Natural killer cell (primary cell): ENCODE data around the gene TIMELESS. TPM values are rescaled to one million over a fixed set of nuclear protein-coding genes. Genes with fewer than 3 reads are reported as not detected.

Experiments used
- ATAC-seq, 3 donors: fragments of 150-1000 bp in 2 of 3; fragments of 200-7000 bp in 1 of 3; cut with Tn5 transposase; 1 replicate in 1 of 3; 2 replicates in 2 of 3; pipeline ENCODE4 v1.10.0; 2021; ENCODE audit warnings: mild to moderate bottlenecking in 2 of 3, moderate library complexity in 2 of 3
- DNase-seq, 2 donors: peaks; one replicate each; pipeline versions ENCODE4 v3.0.0 to v3.0.0-alpha.2; 2013 to 2021; ENCODE audit warnings: mixed read lengths in 1 of 2
- H3K27ac ChIP-seq: one replicate; pipeline ENCODE4 v1.5.1; 2013; ENCODE audit warnings: mild to moderate bottlenecking, low read length
- H3K27me3 ChIP-seq: one replicate; pipeline ENCODE4 v1.6.1; 2013; ENCODE audit warnings: low read length; ENCODE audit not compliant: control insufficient read depth, insufficient read depth
- H3K36me3 ChIP-seq: one replicate; pipeline ENCODE4 v1.6.1; 2013; ENCODE audit warnings: low read length; ENCODE audit not compliant: control insufficient read depth, insufficient read depth
- H3K4me1 ChIP-seq: one replicate; pipeline ENCODE4 v1.6.1; 2013; ENCODE audit warnings: low read length; ENCODE audit not compliant: control insufficient read depth, insufficient read depth
- H3K4me3 ChIP-seq: one replicate; pipeline ENCODE4 v1.5.1; 2013; ENCODE audit warnings: low read length
- H3K9me3 ChIP-seq: one replicate; pipeline ENCODE4 v1.6.1; 2013; ENCODE audit warnings: low read length; ENCODE audit not compliant: control insufficient read depth, insufficient read depth
- H3K27ac Mint-ChIP-seq, 2 donors: one replicate each; pipeline ENCODE4 v1.8.0; 2022; ENCODE audit warnings: mild to moderate bottlenecking in 2 of 2, mixed read lengths in 2 of 2, moderate library complexity in 1 of 2
- H3K27me3 Mint-ChIP-seq, 2 donors: one replicate each; pipeline ENCODE4 v1.8.0; 2022; ENCODE audit warnings: low read depth in 2 of 2, mixed read lengths in 2 of 2
- H3K36me3 Mint-ChIP-seq: one replicate; pipeline ENCODE4 v1.8.0; 2022; ENCODE audit warnings: mixed read lengths
- H3K4me1 Mint-ChIP-seq, 2 donors: one replicate each; pipeline ENCODE4 v1.8.0; 2022; ENCODE audit warnings: mixed read lengths in 2 of 2
- H3K4me3 Mint-ChIP-seq: one replicate; pipeline ENCODE4 v1.8.0; 2022; ENCODE audit warnings: mild to moderate bottlenecking, moderate library complexity, mixed read lengths
- H3K9me3 Mint-ChIP-seq, 2 donors: one replicate each; pipeline ENCODE4 v1.8.0; 2022; ENCODE audit warnings: mixed read lengths in 2 of 2
- CTCF ChIP-seq: fragments of 200-600 bp; IDR thresholded peaks from one replicate; pipeline ENCODE4 v1.8.0; 2022; ENCODE audit warnings: antibody characterized with exemption
- WGBS: methylation state at CpG from one replicate; pipeline ENCODE4 v1.1.7; 2013; ENCODE audit warnings: missing lambda C conversion rate; ENCODE audit not compliant: insufficient coverage; 5-methylcytosine and 5-hydroxymethylcytosine counted together
- intact Hi-C: fragments of 100-400 bp; cut with micrococcal nuclease; formaldehyde crosslinking; loops from one replicate; pipeline ENCODE4 v1.14.2; 2022
- total RNA-seq, 4 donors: library from RNA; stranded (reverse); fragments of 120-200 nt in 1 of 4; gene quantifications; one replicate each; pipeline versions ENCODE4 v1.2.3 to v1.2.4, GENCODE V29; 2013 to 2022

The TIMELESS gene
- total RNA-seq, 3 donors from 2014 or later (not counting 1 experiment from before 2014, with no cell fraction given), result 11.1 to 12.3 (median 11.7) TPM

- H3K4me3 ChIP-seq, result no peak overlapping the region
- H3K27ac ChIP-seq, result no peak overlapping the region
- Mint-ChIP-seq H3K27me3 (no peaks in the 10 kb centered on the region), H3K9me3 (no peaks in the 10 kb centered on the region), H3K4me3 (no peak overlapping the region), H3K36me3 (no peaks in the 10 kb centered on the region), H3K27ac (no peak overlapping the region), H3K4me1 (no peaks in the 10 kb centered on the region)
- H3K36me3 ChIP-seq, result no peaks in the 10 kb centered on the region
- H3K27me3 ChIP-seq, result no peaks in the 10 kb centered on the region
- peaks cover 7% of the 10 kb centered on the region for H3K4me1 ChIP-seq
- 100% methylated on average over 1 of the region's 1 CpG for WGBS
- intact Hi-C loops, result no loop called here
- TF ChIP-seq CTCF, result no peak
- H3K9me3 ChIP-seq, result no peaks in the 10 kb centered on the region
- DNase-seq (no peak), ATAC-seq (no peak)
Measured at GRCh38 chr12:56373515-56373914, 75.7 kb downstream of the TIMELESS start.

- Histone ChIP-seq H3K27me3 (no peaks in the 10 kb centered on the region), H3K4me1 (no peaks in the 10 kb centered on the region), H3K4me3 (no peak overlapping the region), H3K36me3 (no peaks in the 10 kb centered on the region), H3K9me3 (no peaks in the 10 kb centered on the region), H3K27ac (no peak overlapping the region)
- no peak for ATAC-seq
- Mint-ChIP-seq H3K4me3 (no peak overlapping the region), H3K36me3 (no peaks in the 10 kb centered on the region), H3K27ac (no peak overlapping the region), H3K27me3 (peaks cover 0 to 3% of the 10 kb centered on the region in 2 donors), H3K9me3 (no peaks in the 10 kb centered on the region), H3K4me1 (no peaks in the 10 kb centered on the region)
- DNase-seq, result no peak
- TF ChIP-seq CTCF, result no peak
- WGBS, result 78% methylated on average over 3 of the region's 3 CpGs
- intact Hi-C loops, result no loop called here
Measured at GRCh38 chr12:56366948-56367347, 82.3 kb downstream of the TIMELESS start.

Other genes starting within 250 kb of the TIMELESS start
- gene RNF41, start 227.5 kb downstream of the TIMELESS start, total RNA-seq, result 10 to 100 TPM; 32.3 to 44.5 (median 38.6) TPM
- 10 to 100 TPM; 21.6 to 23.4 (median 22.6) TPM for gene NABP2, start 225.1 kb downstream of the TIMELESS start, total RNA-seq
- 1 to 10 TPM in 1 of 3 donors, under 1 TPM in 2; 0.70 to 1.4 (median 0.71) TPM for gene SLC39A5, start 219.4 kb downstream of the TIMELESS start, total RNA-seq
- gene ANKRD52, start 191.0 kb downstream of the TIMELESS start, total RNA-seq, result 10 to 100 TPM; 34.1 to 52.2 (median 51.4) TPM
- 10 to 100 TPM; 27.2 to 37.9 (median 30.2) TPM for gene COQ10A, start 182.5 kb downstream of the TIMELESS start, total RNA-seq
- gene CS, start 149.1 kb downstream of the TIMELESS start, total RNA-seq, result 100 to 1,000 TPM; 185 to 190 (median 188) TPM
- gene CNPY2, start 133.4 kb downstream of the TIMELESS start, total RNA-seq, result 10 to 100 TPM; 50.4 to 64.3 (median 60.8) TPM
- gene PAN2, start 115.4 kb downstream of the TIMELESS start, total RNA-seq, result 100 to 1,000 TPM in 1 of 3 donors, 10 to 100 TPM in 2; 86.2 to 117 (median 95.7) TPM
- gene IL23A, start 110.5 kb downstream of the TIMELESS start, total RNA-seq, result 1 to 10 TPM; 1.8 to 2.7 (median 2.2) TPM
- gene STAT2, start 89.3 kb downstream of the TIMELESS start, total RNA-seq, result 100 to 1,000 TPM; 140 to 157 (median 143) TPM
- not detected for gene APOF, start 86.6 kb downstream of the TIMELESS start, total RNA-seq
- not detected for gene MIP, start 5.2 kb upstream of the TIMELESS start, total RNA-seq
- 1 to 10 TPM; 5.6 to 6.2 (median 5.6) TPM for gene SPRYD4, start 19.2 kb upstream of the TIMELESS start, total RNA-seq
- gene GLS2, start 38.7 kb upstream of the TIMELESS start, total RNA-seq, result 1 to 10 TPM; 1.2 to 1.6 (median 1.6) TPM
- 10 to 100 TPM; 10.8 to 16.5 (median 15.6) TPM for gene RBMS2, start 72.4 kb upstream of the TIMELESS start, total RNA-seq
- 100 to 1,000 TPM; 320 to 354 (median 325) TPM for gene BAZ2A, start 180.9 kb upstream of the TIMELESS start, total RNA-seq
- 100 to 1,000 TPM; 335 to 378 (median 342) TPM for gene ATP5F1B, start 196.6 kb upstream of the TIMELESS start, total RNA-seq
- gene PTGES3, start 238.9 kb upstream of the TIMELESS start, total RNA-seq, result 10 to 100 TPM; 79.2 to 93.8 (median 93.4) TPM